ENCODE results near the gene AIP. TPM values are rescaled to one million over a fixed set of nuclear protein-coding genes. Genes with fewer than 3 reads are reported as not detected.

AIP gene
- total and polyA plus RNA-seq, 2 of the 8 experiments (the other 6 are each of a cell fraction or from before 2014, with no cell fraction given), result 29.8 to 54.4 TPM

DNA sequence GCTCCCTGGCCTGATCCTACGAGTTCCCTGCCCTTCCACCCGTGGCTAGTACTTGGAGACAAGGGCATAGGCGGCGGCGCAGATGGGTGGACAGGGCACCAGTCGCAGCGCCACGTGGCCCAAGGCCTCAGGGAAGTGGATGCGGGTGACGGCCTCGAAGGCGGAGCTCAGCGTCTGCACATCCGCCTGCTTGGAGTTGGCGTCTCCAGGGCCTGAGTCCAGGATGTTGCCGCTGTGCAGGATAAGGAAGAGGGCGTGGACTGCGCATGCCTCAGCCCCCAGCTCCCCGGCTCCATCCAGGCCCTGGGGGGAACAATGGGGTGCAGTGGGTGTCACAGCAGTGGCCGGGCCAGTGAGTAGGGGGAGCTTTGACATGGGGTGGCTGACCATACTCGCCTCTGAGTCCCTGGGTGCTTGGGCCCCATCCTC is 15.7 kb downstream of the AIP start (continued):
- TF ChIP-seq EGR1 (IDR thresholded peaks at IDR 0.05; ENCODE audit: borderline replicate concordance, low read depth, low read length) (no peak), GTF2F1 (IDR thresholded peaks at IDR 0.05; ENCODE audit: borderline replicate concordance, low read depth, low read length) (no peak), POLR2A (IDR thresholded peaks at IDR 0.05; ENCODE audit: control extremely low read depth in 1 of 2, low read depth in 2 of 2, low read length in 2 of 2) (no peak)

All from H1 (cell line).